Subcutaneous abdominal adipose tissue (tissue), 5 donors: ENCODE data around the gene EID2B.
A peak's percentile ranks its signal among the peaks of the same experiment; 100 is the strongest.

ENCODE experiments used
- H3K27ac ChIP-seq: one replicate; pipeline ENCODE4 v1.7.0; 2013; ENCODE audit warnings: low read depth, mild to moderate bottlenecking, inconsistent platforms, low read length, moderate library complexity
- H3K27me3 ChIP-seq, 5 donors: one replicate each; pipeline ENCODE4 v1.7.0; 2013; ENCODE audit warnings: low read length in 5 of 5, inconsistent platforms in 1 of 5; ENCODE audit not compliant: control insufficient read depth in 5 of 5, insufficient read depth in 4 of 5
- H3K36me3 ChIP-seq, 5 donors: one replicate each; pipeline ENCODE4 v1.7.0; 2013; ENCODE audit warnings: low read length in 5 of 5; ENCODE audit not compliant: control insufficient read depth in 5 of 5, insufficient read depth in 5 of 5
- H3K4me1 ChIP-seq, 5 donors: one replicate each; pipeline ENCODE4 v1.7.0; 2013; ENCODE audit warnings: low read length in 5 of 5, mild to moderate bottlenecking in 3 of 5, moderate library complexity in 1 of 5; ENCODE audit not compliant: control insufficient read depth in 5 of 5, insufficient read depth in 5 of 5
- H3K4me3 ChIP-seq, 5 donors: one replicate each; pipeline ENCODE4 v1.7.0; 2013; ENCODE audit warnings: low read length in 5 of 5, low read depth in 1 of 5
- H3K9ac ChIP-seq, 5 donors: one replicate each; pipeline ENCODE4 v1.7.0; 2013; ENCODE audit warnings: low read length in 5 of 5, mild to moderate bottlenecking in 4 of 5, moderate library complexity in 3 of 5
- H3K9me3 ChIP-seq, 5 donors: one replicate each; pipeline ENCODE4 v1.7.0; 2013; ENCODE audit warnings: low read length in 5 of 5; ENCODE audit not compliant: control insufficient read depth in 5 of 5
- donor health status: healthy.
- donor health status: healthy.
- donor health status: healthy.
- donor health status: healthy.
- donor health status: healthy.

Gene EID2B

GRCh38 chr19:39492788-39493187 is 39.9 kb downstream of the EID2B start:
- Histone ChIP-seq H3K9me3 (no peaks in the 10 kb centered on the region), H3K4me1 (peaks cover 0 to 2% (median 2%) of the 10 kb centered on the region in 5 donors), H3K36me3 (peaks cover 0 to 45% (median 30%) of the 10 kb centered on the region in 5 donors), H3K9ac (no peak overlapping the region), H3K27ac (no peak overlapping the region), H3K4me3 (no peak overlapping the region), H3K27me3 (peaks cover 7 to 14% (median 13%) of the 10 kb centered on the region in 5 donors)

DNA sequence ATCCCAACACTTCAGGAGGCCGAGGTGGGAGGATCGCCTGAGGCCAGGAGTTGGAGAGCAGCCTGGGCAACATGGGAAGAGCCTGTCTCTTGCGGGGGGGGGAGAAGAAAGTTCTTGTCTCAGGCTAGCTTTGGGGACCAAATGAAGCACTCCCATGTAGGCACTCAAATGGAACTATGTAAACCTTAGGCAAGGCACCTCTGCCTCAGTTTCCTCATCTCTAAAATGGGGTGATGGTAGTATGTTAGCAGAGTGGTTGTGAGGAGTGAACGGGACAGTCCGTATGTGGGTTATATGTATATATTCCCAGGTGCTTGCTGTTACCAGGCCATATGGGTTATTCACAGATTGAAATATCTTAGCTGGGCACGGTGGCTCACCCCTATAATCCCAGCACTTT is 40.4 kb downstream of the EID2B start:
- Histone ChIP-seq H3K36me3 (peaks cover 0 to 48% (median 31%) of the 10 kb centered on the region in 5 donors), H3K27me3 (peaks cover 5 to 9% (median 7%) of the 10 kb centered on the region in 5 donors), H3K4me1 (no peaks in the 10 kb centered on the region), H3K9me3 (no peaks in the 10 kb centered on the region), H3K27ac (no peak overlapping the region), H3K9ac (no peak overlapping the region), H3K4me3 (no peak overlapping the region)

GRCh38 chr19:39489756-39490155 is 42.9 kb downstream of the EID2B start:
- Histone ChIP-seq H3K4me3 (no peak overlapping the region), H3K36me3 (peaks cover 3 to 69% (median 53%) of the 10 kb centered on the region in 5 donors)

DNA sequence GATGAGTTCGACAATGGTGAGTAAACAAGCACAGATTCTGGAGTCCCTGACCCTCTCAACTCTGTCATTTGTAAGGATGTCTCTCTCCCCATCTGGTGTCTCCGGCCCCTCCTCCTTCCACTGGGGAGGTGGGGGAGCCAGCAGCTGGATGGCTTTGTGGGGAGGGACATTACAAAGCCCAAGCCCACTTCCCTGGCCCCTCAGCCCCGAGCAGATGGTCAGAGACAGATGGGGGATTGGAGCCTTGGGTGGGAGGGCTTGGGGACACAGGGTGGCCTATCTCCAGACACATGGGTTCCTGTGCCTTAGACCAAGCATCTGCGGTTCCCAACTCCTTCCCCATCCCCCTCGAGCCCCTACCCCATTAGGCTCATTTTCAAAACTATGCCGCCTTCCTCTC is 49.5 kb downstream of the EID2B start:
- Histone ChIP-seq H3K27me3 (no peaks in the 10 kb centered on the region), H3K4me1 (peaks cover 6 to 21% (median 20%) of the 10 kb centered on the region in 5 donors), H3K9me3 (no peaks in the 10 kb centered on the region), H3K27ac (no peak overlapping the region), H3K36me3 (peaks cover 3 to 37% (median 35%) of the 10 kb centered on the region in 5 donors), H3K9ac (no peak overlapping the region), H3K4me3 (no peak overlapping the region)

More at GRCh38 chr19:39489756-39490155, 42.9 kb downstream of the EID2B start:
- Histone ChIP-seq H3K27me3 (no peaks in the 10 kb centered on the region), H3K4me1 (no peaks in the 10 kb centered on the region), H3K27ac (no peak overlapping the region), H3K9me3 (no peaks in the 10 kb centered on the region), H3K9ac (no peak overlapping the region)

DNA sequence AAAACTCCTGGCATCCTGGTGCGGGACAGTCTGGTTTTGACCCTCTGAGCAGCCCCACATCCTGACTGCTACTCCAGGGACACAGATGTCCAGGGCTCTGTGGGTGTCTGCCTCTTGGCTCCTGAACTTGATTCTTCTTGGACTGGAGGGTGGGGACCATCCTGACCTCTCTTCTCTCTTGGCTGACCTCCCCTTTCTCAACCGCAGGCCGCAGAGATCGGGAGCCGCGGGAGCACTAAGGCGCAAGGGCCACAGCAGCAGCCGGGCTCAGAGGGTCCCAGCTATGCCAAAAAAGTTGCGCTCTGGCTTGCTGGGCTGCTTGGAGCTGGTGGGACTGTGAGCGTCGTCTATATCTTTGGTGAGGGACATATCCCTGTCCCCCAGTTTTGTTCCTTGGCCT is 51.0 kb downstream of the EID2B start:
- Histone ChIP-seq H3K9me3 (no peaks in the 10 kb centered on the region), H3K27ac (peak overlapping the region; percentile 61), H3K36me3 (peaks cover 3 to 28% (median 27%) of the 10 kb centered on the region in 5 donors), H3K4me3 (peak overlapping the region; percentile 86 to 99 (median 96)), H3K9ac (peak overlapping the region; percentile 85 to 99 (median 89)), H3K4me1 (peaks cover 6 to 21% (median 20%) of the 10 kb centered on the region in 5 donors), H3K27me3 (no peaks in the 10 kb centered on the region)

DNA sequence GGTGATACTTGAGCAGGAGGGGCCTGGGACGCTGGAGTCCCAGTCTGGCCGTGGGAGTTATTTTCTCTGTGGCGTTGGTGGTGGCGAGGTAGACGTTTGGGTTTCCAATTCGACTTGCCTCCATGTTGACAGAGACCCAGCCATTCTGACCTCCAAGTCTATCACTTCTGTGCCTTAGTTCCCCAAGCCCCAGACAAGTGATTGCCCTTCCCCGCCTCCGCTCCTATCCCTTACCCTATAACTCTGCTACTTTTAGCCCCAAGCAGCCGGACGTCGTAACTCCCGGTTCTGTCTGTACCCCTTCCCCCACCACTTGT is 51.5 kb downstream of the EID2B start:
- Histone ChIP-seq H3K9me3 (no peaks in the 10 kb centered on the region), H3K4me1 (peaks cover 6 to 21% (median 20%) of the 10 kb centered on the region in 5 donors), H3K36me3 (peaks cover 3 to 28% (median 27%) of the 10 kb centered on the region in 5 donors), H3K27ac (peak overlapping the region; percentile 61), H3K4me3 (peak overlapping the region; percentile 86 to 99 (median 96)), H3K9ac (peak overlapping the region; percentile 85 to 99 (median 89)), H3K27me3 (no peaks in the 10 kb centered on the region)
